Measurements from ENCODE around the gene ARHGAP23. TPM values are rescaled to one million over a fixed set of nuclear protein-coding genes. Genes with fewer than 3 reads are reported as not detected.

Gene ARHGAP23
- total RNA-seq, 1 experiment from 2014 or later = 6.4 TPM

GRCh38 chr17:38556239-38556638 is 128.0 kb downstream of the ARHGAP23 start:
- no peak for DNase-seq (ENCODE audit: low spot score)
- in situ Hi-C loops (cut with HindIII; ENCODE audit: low sequenced_read_pairs) = no loop called here

- in situ Hi-C loops (cut with HindIII; ENCODE audit: low sequenced_read_pairs) = no loop called here
- no peak for DNase-seq (ENCODE audit: low spot score)
Measured at GRCh38 chr17:38557396-38557795, 129.1 kb downstream of the ARHGAP23 start.

- in situ Hi-C loops (cut with HindIII; ENCODE audit: low sequenced_read_pairs) = no loop called here
- DNase-seq (ENCODE audit: low spot score) = peak; percentile 91
Measured at GRCh38 chr17:38557836-38558727, 129.8 kb downstream of the ARHGAP23 start.

- no peak for DNase-seq (ENCODE audit: low spot score)
- in situ Hi-C loops (cut with HindIII; ENCODE audit: low sequenced_read_pairs) = no loop called here
Measured at GRCh38 chr17:38558728-38559050, 130.4 kb downstream of the ARHGAP23 start.

- DNase-seq (ENCODE audit: low spot score) = peak; percentile 93
- in situ Hi-C loops (cut with HindIII; ENCODE audit: low sequenced_read_pairs) = no loop called here
Measured at GRCh38 chr17:38559051-38559879, 131.0 kb downstream of the ARHGAP23 start.

GRCh38 chr17:38559880-38560230 is 131.6 kb downstream of the ARHGAP23 start:
- in situ Hi-C loops (cut with HindIII; ENCODE audit: low sequenced_read_pairs) = no loop called here
- DNase-seq (ENCODE audit: low spot score) = no peak

- in situ Hi-C loops (cut with HindIII; ENCODE audit: low sequenced_read_pairs) = no loop called here
- peak; percentile 79 for DNase-seq (ENCODE audit: low spot score)
Measured at GRCh38 chr17:38560503-38561318, 132.4 kb downstream of the ARHGAP23 start.

GRCh38 chr17:38561416-38562214 is 133.4 kb downstream of the ARHGAP23 start:
- in situ Hi-C loops (cut with HindIII; ENCODE audit: low sequenced_read_pairs) = no loop called here
- DNase-seq (ENCODE audit: low spot score) = no peak

Other genes with a start within 250 kb of the ARHGAP23 start
- gene TBC1D3, start 235.9 kb upstream of the ARHGAP23 start, total RNA-seq (2014; rRNA removed; shearing (Covaris generic)) = not detected in 2 replicates
- 81.2 and 90.6 TPM in 2 replicates for gene MRPL45, start 131.3 kb upstream of the ARHGAP23 start, total RNA-seq (2014; rRNA removed; shearing (Covaris generic))
- gene GPR179, start 84.5 kb upstream of the ARHGAP23 start, total RNA-seq (2014; rRNA removed; shearing (Covaris generic)) = not detected in 2 replicates
- 12.7 and 14.9 TPM in 2 replicates for gene SOCS7, start 76.6 kb upstream of the ARHGAP23 start, total RNA-seq (2014; rRNA removed; shearing (Covaris generic))
- 8.9 and 12.4 TPM in 2 replicates for gene SRCIN1, start 177.5 kb downstream of the ARHGAP23 start, total RNA-seq (2014; rRNA removed; shearing (Covaris generic))
- gene EPOP, start 246.5 kb downstream of the ARHGAP23 start, total RNA-seq (2014; rRNA removed; shearing (Covaris generic)) = 46.5 and 50.5 TPM in 2 replicates